Transverse colon (tissue), 4 donors: Measurements from ENCODE around the gene TRPV2. TPM values are rescaled to one million over a fixed set of nuclear protein-coding genes. Genes with fewer than 3 reads are reported as not detected.

Experiments
- DNase-seq: peaks from one replicate; pipeline ENCODE4 v3.0.0-alpha.2; 2019
- H3K27ac ChIP-seq, 4 donors: fragments of 200-600 bp; sonication (generic); 2 replicates each; pipeline ENCODE4 v1.5.1; 2016 to 2018; ENCODE audit warnings: inconsistent platforms in 4 of 4
- H3K27me3 ChIP-seq: fragments of 200-600 bp; sonication (generic); 2 replicates; pipeline ENCODE4 v1.5.1; 2017; ENCODE audit warnings: inconsistent platforms
- H3K36me3 ChIP-seq, 4 donors: fragments of 200-600 bp; sonication (generic); 2 replicates each; pipeline ENCODE4 v1.5.1; 2017 to 2019; ENCODE audit warnings: inconsistent platforms in 4 of 4
- H3K4me1 ChIP-seq, 4 donors: fragments of 200-600 bp; sonication (generic); 2 replicates each; pipeline ENCODE4 v1.5.1; 2017 to 2020; ENCODE audit warnings: inconsistent platforms in 4 of 4
- H3K4me3 ChIP-seq, 4 donors: fragments of 200-600 bp; sonication (generic); 1 replicate in 1 of 4; 2 replicates in 3 of 4; pipeline versions ENCODE4 v1.5.1 to v1.6.1; 2017 to 2019; ENCODE audit warnings: inconsistent platforms in 4 of 4
- H3K9me3 ChIP-seq, 2 donors: fragments of 200-600 bp; sonication (generic); 2 replicates each; pipeline ENCODE4 v1.5.1; 2017 to 2019; ENCODE audit warnings: inconsistent platforms in 2 of 2
- CTCF ChIP-seq, 5 experiments: fragments of 200-600 bp in 3 of 5; fragments of 450-650 bp in 2 of 5; sonication (generic) in 3 of 5; IDR thresholded peaks; 1 replicate in 2 of 5; 2 replicates in 3 of 5; pipeline ENCODE4 v1.5.1; 2016 to 2017; ENCODE audit warnings: antibody characterized with exemption in 5 of 5, inconsistent platforms in 3 of 5, mild to moderate bottlenecking in 2 of 5, moderate library complexity in 1 of 5
- EP300 ChIP-seq: sonication (generic); formaldehyde crosslinking; IDR thresholded peaks from one replicate; pipeline ENCODE4 v1.6.1; 2017; ENCODE audit warnings: antibody characterized with exemption, low read depth
- POLR2A ChIP-seq: fragments of 450-650 bp; IDR thresholded peaks from one replicate; pipeline ENCODE4 v1.6.1; 2016; ENCODE audit warnings: antibody characterized with exemption, mild to moderate bottlenecking, moderate library complexity
- POLR2AphosphoS5 ChIP-seq, 3 donors: sonication (generic); formaldehyde crosslinking; IDR thresholded peaks; one replicate each; pipeline ENCODE4 v1.6.1; 2016; ENCODE audit warnings: antibody characterized with exemption in 3 of 3
- WGBS, 2 donors: methylation state at CpG; one replicate each; pipeline ENCODE4 v1.1.5; 2018; ENCODE audit warnings: low coverage in 1 of 2; 5-methylcytosine and 5-hydroxymethylcytosine counted together
- in situ Hi-C, 4 donors: fragments of 200-750 bp; cut with MboI; loops; one replicate each; pipeline versions ENCODE4 v1.15.0 to v1.15.1; 2017; ENCODE audit warnings: low sequenced_read_pairs in 3 of 4, low pct_ligation_motif_present in 1 of 4, low pct_unique_long_range_greater_than_20kb in 1 of 4
- intact Hi-C: fragments of 100-400 bp; cut with DNase I; formaldehyde crosslinking; loops from one replicate; pipeline ENCODE4 v1.15.1; 2023; ENCODE audit warnings: low total_unique reads
- total RNA-seq, 4 donors: library from RNA; depleted of rRNA; stranded (reverse); fragments of >200 nt; gene quantifications; one replicate each; pipeline ENCODE4 v1.1.0, GENCODE V29; 2016

The TRPV2 gene
- total RNA-seq, 4 donors from 2014 or later = 2.4 to 8.2 (median 4.4) TPM

GRCh38 chr17:16378636-16379282, 36.6 kb upstream of the TRPV2 start:
- DNase-seq = peak; percentile 69
- in situ Hi-C loops (no loop called here), intact Hi-C loops (no loop called here)
- Histone ChIP-seq H3K27me3 (no peaks in the 10 kb centered on the region), H3K27ac (peak overlapping the region in 3 of 4 donors; percentile 39 to 68 (median 60)), H3K9me3 (no peaks in the 10 kb centered on the region), H3K36me3 (peaks cover 0 to 10% (median 5%) of the 10 kb centered on the region in 4 donors), H3K4me3 (no peak overlapping the region), H3K4me1 (peaks cover 13 to 61% (median 29%) of the 10 kb centered on the region in 4 donors)
- 49 to 64% methylated on average over 4 to 17 of the region's 17 CpGs for WGBS, 2 donors
- TF ChIP-seq EP300 = no peak
- peak in 1 of 3 donors; percentile 36 for TF ChIP-seq POLR2AphosphoS5 (IDR thresholded peaks at IDR 0.05)

DNA sequence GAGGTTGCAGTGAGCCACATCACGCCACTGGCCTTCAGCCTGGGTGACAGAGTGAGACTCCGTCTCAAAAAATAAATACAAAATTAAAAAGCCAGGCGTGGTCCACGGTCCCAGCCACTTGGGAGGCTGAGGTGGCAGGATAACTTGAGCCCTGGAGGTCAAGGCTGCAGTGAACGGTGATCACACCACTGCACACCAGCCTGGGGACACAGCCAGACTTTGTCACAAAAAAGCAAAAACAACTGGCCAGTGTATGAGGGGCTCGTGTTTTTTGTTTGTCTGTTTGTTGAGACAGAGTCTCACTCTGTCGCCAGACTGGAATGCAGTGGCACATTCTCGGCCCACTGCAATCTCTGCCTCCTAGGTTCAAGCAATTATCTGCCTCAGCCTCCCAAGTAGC, 35.7 kb upstream of the TRPV2 start:
- peaks cover 14 to 64% (median 31%) of the 10 kb centered on the region in 4 donors for H3K4me1 ChIP-seq
- TF ChIP-seq EP300 (no peak), POLR2A (no peak), CTCF (IDR thresholded peaks at IDR 0.05) (no peak), POLR2AphosphoS5 (IDR thresholded peaks at IDR 0.05) (no peak)
- H3K27ac ChIP-seq = peak overlapping the region; percentile 87 to 95 (median 92)
- no peak for DNase-seq
- in situ Hi-C loops (loop anchor here in 2 of 4 donors (10.0 kb wide), 1 partner anchor 55 kb away; no protein-coding TSS in a partner anchor), intact Hi-C loops (loop anchor here (10.0 kb wide), 1 partner anchor 65 kb away; no protein-coding TSS in a partner anchor)
- no peaks in the 10 kb centered on the region for H3K9me3 ChIP-seq
- peaks cover 0 to 10% (median 5%) of the 10 kb centered on the region in 4 donors for H3K36me3 ChIP-seq
- 80 to 87% methylated on average over 6 to 8 of the region's 8 CpGs for WGBS, 2 donors
- H3K27me3 ChIP-seq = no peaks in the 10 kb centered on the region
- H3K4me3 ChIP-seq = no peak overlapping the region

- in situ Hi-C loops = loop anchor here in 2 of 4 donors (10.0 kb wide), 1 partner anchor 54 kb away; no protein-coding TSS in a partner anchor
- peak; percentile 61 for TF ChIP-seq EP300
- peak; percentile 99 for TF ChIP-seq POLR2A
- peak in 1 of 5 experiments; percentile 10 for TF ChIP-seq CTCF (IDR thresholded peaks at IDR 0.05)
- peak; percentile 100 for TF ChIP-seq POLR2AphosphoS5 (IDR thresholded peaks at IDR 0.05)
- no peaks in the 10 kb centered on the region for H3K27me3 ChIP-seq
- H3K27ac ChIP-seq = peak within 1 kb of the TSS; percentile 87 to 95 (median 92)
- peaks cover 14 to 63% (median 30%) of the 10 kb centered on the region in 4 donors for H3K4me1 ChIP-seq
- H3K4me3 ChIP-seq = peak within 1 kb of the TSS; percentile 27 to 80 (median 58)
- intact Hi-C loops = loop anchor here (10.0 kb wide), 1 partner anchor 64 kb away; no protein-coding TSS in a partner anchor
- H3K36me3 ChIP-seq = peaks cover 0 to 10% (median 5%) of the 10 kb centered on the region in 4 donors
- no peaks in the 10 kb centered on the region for H3K9me3 ChIP-seq
- DNase-seq = peak; percentile 97
- WGBS, 2 donors = 0 to 1% methylated on average over 26 to 63 of the region's 67 CpGs
Measured at GRCh38 chr17:16380640-16381495, 34.5 kb upstream of the TRPV2 start, which contains the start of gene UBB. TSS of gene UBB (plus strand) at chr17:16381091. CDS start at chr17:16381908, 817 bp downstream.

DNA sequence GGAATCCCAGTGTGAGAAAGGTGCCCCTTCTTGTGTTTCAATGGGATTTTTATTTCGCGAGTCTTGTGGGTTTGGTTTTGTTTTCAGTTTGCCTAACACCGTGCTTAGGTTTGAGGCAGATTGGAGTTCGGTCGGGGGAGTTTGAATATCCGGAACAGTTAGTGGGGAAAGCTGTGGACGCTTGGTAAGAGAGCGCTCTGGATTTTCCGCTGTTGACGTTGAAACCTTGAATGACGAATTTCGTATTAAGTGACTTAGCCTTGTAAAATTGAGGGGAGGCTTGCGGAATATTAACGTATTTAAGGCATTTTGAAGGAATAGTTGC, 33.9 kb upstream of the TRPV2 start:
- Histone ChIP-seq H3K9me3 (no peaks in the 10 kb centered on the region), H3K4me3 (peak overlapping the region; percentile 25 to 80 (median 58)), H3K27ac (peak overlapping the region; percentile 87 to 95 (median 92)), H3K36me3 (peaks cover 0 to 10% (median 5%) of the 10 kb centered on the region in 4 donors), H3K27me3 (no peaks in the 10 kb centered on the region), H3K4me1 (peaks cover 14 to 69% (median 31%) of the 10 kb centered on the region in 4 donors)
- TF ChIP-seq CTCF (IDR thresholded peaks at IDR 0.05) (no peak), POLR2A (no peak), POLR2AphosphoS5 (IDR thresholded peaks at IDR 0.05) (no peak), EP300 (no peak)
- no peak for DNase-seq
- in situ Hi-C loops = loop anchor here in 2 of 4 donors (10.0 kb wide), 1 partner anchor 53 kb away; no protein-coding TSS in a partner anchor
- intact Hi-C loops = loop anchor here (10.0 kb wide), 1 partner anchor 63 kb away; no protein-coding TSS in a partner anchor
- 3 to 10% methylated on average over 4 to 14 of the region's 14 CpGs for WGBS, 2 donors
